ENCODE data around the gene IFNA1.

Gene IFNA1

DNA sequence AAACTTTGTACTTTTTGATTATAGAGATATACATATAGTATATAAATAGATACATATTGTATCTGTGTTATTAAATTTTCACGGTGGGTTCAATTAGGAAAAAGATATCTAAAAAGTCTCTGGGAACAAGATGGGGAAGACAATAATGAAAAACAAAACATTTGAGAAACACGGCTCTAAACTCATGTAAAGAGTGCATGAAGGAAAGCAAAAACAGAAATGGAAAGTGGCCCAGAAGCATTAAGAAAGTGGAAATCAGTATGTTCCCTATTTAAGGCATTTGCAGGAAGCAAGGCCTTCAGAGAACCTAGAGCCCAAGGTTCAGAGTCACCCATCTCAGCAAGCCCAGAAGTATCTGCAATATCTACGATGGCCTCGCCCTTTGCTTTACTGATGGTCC, at the start of gene IFNA1:
TSS of gene IFNA1 (plus strand) at position 301 of the 400 bp plus-strand sequence. CDS start at position 370, 69 bp downstream.
- CTCF ChIA-PET: interaction anchor here (1.2 kb wide), 1 partner anchor 9 kb away, joined by 3 read pairs; no protein-coding TSS in a partner anchor
- TF ChIP-seq, protein P1, sequence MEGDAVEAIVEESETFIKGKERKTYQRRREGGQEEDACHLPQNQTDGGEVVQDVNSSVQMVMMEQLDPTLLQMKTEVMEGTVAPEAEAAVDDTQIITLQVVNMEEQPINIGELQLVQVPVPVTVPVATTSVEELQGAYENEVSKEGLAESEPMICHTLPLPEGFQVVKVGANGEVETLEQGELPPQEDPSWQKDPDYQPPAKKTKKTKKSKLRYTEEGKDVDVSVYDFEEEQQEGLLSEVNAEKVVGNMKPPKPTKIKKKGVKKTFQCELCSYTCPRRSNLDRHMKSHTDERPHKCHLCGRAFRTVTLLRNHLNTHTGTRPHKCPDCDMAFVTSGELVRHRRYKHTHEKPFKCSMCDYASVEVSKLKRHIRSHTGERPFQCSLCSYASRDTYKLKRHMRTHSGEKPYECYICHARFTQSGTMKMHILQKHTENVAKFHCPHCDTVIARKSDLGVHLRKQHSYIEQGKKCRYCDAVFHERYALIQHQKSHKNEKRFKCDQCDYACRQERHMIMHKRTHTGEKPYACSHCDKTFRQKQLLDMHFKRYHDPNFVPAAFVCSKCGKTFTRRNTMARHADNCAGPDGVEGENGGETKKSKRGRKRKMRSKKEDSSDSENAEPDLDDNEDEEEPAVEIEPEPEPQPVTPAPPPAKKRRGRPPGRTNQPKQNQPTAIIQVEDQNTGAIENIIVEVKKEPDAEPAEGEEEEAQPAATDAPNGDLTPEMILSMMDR (IDR thresholded peaks at IDR 0.05; ENCODE audit: control extremely low read depth, extremely low read depth, low read depth, missing control alignments): no peak
- POLR2A ChIA-PET: no interaction called here
- no peak for DNase-seq (ENCODE audit: extremely low spot score)

DNA sequence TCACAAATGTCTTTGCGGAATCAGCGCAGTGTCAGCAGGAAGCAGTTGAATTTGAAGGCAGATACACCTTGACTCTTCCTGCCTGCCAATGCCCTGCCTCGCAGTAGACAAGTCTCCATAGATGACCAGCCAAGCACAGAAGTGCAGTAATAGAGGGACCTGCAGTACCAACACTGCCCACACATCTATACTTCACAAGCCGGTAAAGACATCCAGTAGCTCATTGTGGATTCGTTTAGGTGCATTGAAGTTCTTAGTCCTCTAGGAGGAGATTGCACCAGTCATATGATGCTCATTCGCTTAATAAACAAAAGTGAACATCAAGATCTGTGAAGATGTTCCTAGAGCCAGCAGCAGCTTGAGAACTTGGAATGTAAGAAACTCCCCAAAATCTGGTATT, 48.0 kb upstream of the IFNA1 start:
- CTCF ChIA-PET: interaction anchor here (1.0 to 4.3 kb wide), 9 partner anchors 10 to 197 kb away, joined by 3 to 23 read pairs (median 8); no protein-coding TSS in a partner anchor
- POLR2A ChIA-PET: no interaction called here
- TF ChIP-seq, protein P1 (IDR thresholded peaks at IDR 0.05; ENCODE audit: control extremely low read depth, extremely low read depth, low read depth, missing control alignments): no peak
- no peak for DNase-seq (ENCODE audit: extremely low spot score)

DNA sequence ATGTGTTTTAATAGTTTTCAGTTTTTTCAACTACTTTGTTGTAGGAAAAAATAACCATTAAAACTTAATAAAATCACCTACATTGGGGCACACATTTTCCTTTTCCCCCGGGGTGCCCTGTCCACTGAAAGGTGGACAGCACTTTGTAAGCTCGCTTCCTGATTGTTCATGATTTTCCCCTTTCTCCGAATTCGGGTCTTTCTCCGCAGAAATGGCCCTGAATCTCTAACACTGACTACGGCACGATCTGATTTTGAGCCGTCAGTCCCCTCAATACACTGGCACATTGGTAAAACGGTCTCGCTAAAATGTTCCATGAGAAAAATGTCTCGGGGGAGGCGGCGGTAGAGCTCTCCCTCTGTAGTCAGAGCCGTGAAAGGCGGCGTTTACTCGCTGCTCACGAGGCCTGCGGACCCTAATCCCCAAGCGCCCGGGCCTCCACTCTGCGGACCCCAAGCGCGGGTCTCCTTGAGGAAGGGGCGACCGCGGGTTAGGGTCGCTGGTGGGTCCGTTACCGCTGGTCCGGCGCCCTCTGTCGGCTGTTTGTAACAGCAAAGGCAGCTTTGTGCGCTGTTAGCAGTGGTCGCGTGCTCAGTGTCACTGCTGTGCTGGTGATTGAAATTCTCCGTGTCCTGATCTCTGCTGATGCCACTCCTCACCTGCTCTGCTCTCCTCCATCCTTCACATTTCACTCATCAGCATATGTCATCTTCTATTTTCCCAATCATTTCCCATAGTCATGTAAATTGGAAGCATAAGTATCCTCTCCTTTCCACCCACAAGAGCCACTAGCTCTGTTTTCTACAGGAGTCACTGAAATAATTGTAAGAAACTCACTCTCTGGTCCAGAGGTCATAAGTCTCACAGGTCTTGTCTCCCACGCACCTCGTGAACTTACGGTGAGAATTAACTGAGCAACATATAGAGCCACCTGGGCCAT, 44.2 kb upstream of the IFNA1 start:
- POLR2A ChIA-PET: no interaction called here
- peak; percentile 54 for DNase-seq (ENCODE audit: extremely low spot score)
- TF ChIP-seq, protein P1 (IDR thresholded peaks at IDR 0.05; ENCODE audit: control extremely low read depth, extremely low read depth, low read depth, missing control alignments): peak; percentile 85
- CTCF ChIA-PET: interaction anchor here (0.6 to 3.8 kb wide), 50 partner anchors 10 to 402 kb away, joined by 3 to 95 read pairs (median 5); partner anchors contain the start of genes IFNA2, IFNA6, IFNA8 and KLHL9

DNA sequence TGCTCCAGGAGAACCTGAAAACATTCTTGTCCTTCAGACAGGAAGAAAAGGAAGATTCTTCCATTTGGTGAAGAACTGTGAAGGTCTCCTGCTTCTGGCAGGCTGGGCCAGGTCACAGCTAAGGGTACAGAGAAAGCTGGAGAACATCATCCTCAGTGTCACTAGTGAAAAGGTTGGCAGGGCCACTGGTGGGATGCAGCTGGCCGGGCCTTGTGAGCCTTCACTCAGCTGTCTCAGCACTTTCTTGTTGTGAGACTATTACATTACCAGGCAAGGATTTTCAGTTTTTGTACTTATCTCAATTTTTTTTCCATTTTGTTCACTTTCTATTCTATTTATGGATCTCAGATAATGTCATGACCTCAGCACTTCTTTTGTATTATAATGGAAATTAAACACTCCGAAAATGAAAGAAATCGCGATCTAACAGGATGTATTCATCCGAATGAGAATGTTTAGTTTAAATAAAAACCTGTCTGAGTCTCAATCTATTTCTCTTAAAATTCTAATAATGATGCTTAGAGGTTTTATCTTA, 41.2 kb upstream of the IFNA1 start:
- TF ChIP-seq, protein P1 (IDR thresholded peaks at IDR 0.05; ENCODE audit: control extremely low read depth, extremely low read depth, low read depth, missing control alignments): no peak
- ChIA-PET CTCF (interaction anchor here (0.7 to 2.2 kb wide), 6 partner anchors 9 to 204 kb away, joined by 3 to 19 read pairs (median 4); partner anchors contain the start of gene IFNA8), POLR2A (no interaction called here)
- no peak for DNase-seq (ENCODE audit: extremely low spot score)

DNA sequence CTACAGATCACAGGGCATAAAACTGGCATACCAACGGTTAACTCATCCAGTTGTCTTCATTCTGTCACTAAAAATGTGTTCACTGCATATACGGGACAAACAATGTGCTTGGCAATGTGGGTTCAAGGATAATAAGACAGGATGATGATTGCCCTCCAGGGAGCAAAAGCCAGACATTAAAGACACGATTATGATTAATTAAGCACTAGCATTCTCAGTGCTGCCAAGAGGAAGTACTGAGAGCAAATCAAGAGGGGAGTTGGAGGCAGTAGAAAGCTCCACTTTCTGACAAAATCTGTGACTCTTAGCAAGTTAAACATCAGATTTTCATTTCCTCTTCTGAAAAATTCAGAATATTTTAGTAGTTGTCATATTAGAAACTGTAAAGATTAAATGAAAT, 40.3 kb upstream of the IFNA1 start:
- TF ChIP-seq, protein P1 (IDR thresholded peaks at IDR 0.05; ENCODE audit: control extremely low read depth, extremely low read depth, low read depth, missing control alignments): no peak
- ChIA-PET POLR2A (no interaction called here), CTCF (interaction anchor here (1.9 kb wide), 1 partner anchor 10 kb away, joined by 4 read pairs; no protein-coding TSS in a partner anchor)
- DNase-seq (ENCODE audit: extremely low spot score): no peak

All from GM10248 (cell line).